DMS 273 (cell line): ENCODE results near the gene LRRC40.
"Not testable (repeated sequence)": the region's sequence is repeated elsewhere in the genome, so short reads cannot be mapped to it uniquely, and the experiment has no call there.

Experiments used
- DNase-seq: peaks from one replicate; lab custom pipeline; 2025; ENCODE audit not compliant: unreplicated experiment; lab: John Stamatoyannopoulos, UW

The LRRC40 gene

GRCh38 chr1:70204139-70204538 is 1.2 kb downstream of the LRRC40 start:
- DNase-seq = no peak

- no peak for DNase-seq
Observed at GRCh38 chr1:70202173-70202758, 3.1 kb downstream of the LRRC40 start.

- no peak for DNase-seq
Observed at GRCh38 chr1:70200065-70200464, 5.3 kb downstream of the LRRC40 start.

- no peak for DNase-seq
Observed at GRCh38 chr1:70196333-70196732, 9.0 kb downstream of the LRRC40 start.

GRCh38 chr1:70195342-70195741 is 10.0 kb downstream of the LRRC40 start:
- DNase-seq = no peak

- no peak for DNase-seq
Observed at GRCh38 chr1:70194601-70195000, 10.8 kb downstream of the LRRC40 start.

GRCh38 chr1:70192446-70192845 is 12.9 kb downstream of the LRRC40 start:
- DNase-seq = not testable (repeated sequence)

- DNase-seq = no peak
Observed at GRCh38 chr1:70190180-70190579, 15.2 kb downstream of the LRRC40 start.

GRCh38 chr1:70188522-70188921 is 16.9 kb downstream of the LRRC40 start:
- no peak for DNase-seq

GRCh38 chr1:70185181-70185580 is 20.2 kb downstream of the LRRC40 start:
- not testable (repeated sequence) for DNase-seq

- no peak for DNase-seq
Observed at GRCh38 chr1:70171512-70171911, 33.9 kb downstream of the LRRC40 start.

GRCh38 chr1:70169018-70169839 is 36.1 kb downstream of the LRRC40 start:
- DNase-seq = no peak

GRCh38 chr1:70168283-70168682 is 37.1 kb downstream of the LRRC40 start:
- no peak for DNase-seq

GRCh38 chr1:70164350-70164749 is 41.0 kb downstream of the LRRC40 start:
- DNase-seq = no peak

GRCh38 chr1:70156529-70157120 is 48.8 kb downstream of the LRRC40 start:
- no peak for DNase-seq

- no peak for DNase-seq
Observed at GRCh38 chr1:70153739-70154138, 51.6 kb downstream of the LRRC40 start.

GRCh38 chr1:70150444-70150843 is 54.9 kb downstream of the LRRC40 start:
- DNase-seq = no peak

- DNase-seq = no peak
Observed at GRCh38 chr1:70146488-70146887, 58.9 kb downstream of the LRRC40 start.

GRCh38 chr1:70143048-70143659 is 62.2 kb downstream of the LRRC40 start:
- peak; percentile 6 for DNase-seq

GRCh38 chr1:70142075-70142474 is 63.3 kb downstream of the LRRC40 start:
- DNase-seq = no peak

GRCh38 chr1:70140894-70141293 is 64.5 kb downstream of the LRRC40 start:
- DNase-seq = no peak

GRCh38 chr1:70140343-70140742 is 65.0 kb downstream of the LRRC40 start:
- peak; percentile 4 for DNase-seq
